Adipose tissue (tissue), 3 donors: ENCODE measurements around the gene ALAD. TPM values are rescaled to one million over a fixed set of nuclear protein-coding genes. Genes with fewer than 3 reads are reported as not detected.

Experiments used
- H3K27ac ChIP-seq: one replicate; pipeline ENCODE4 v1.5.1; 2013; ENCODE audit warnings: low read depth, low read length
- WGBS, 3 donors: extraction: QIAGEN DNeasy Blood & Tissue Kit; methylation state at CpG; one replicate each; pipeline ENCODE4 v1.1.7; 2013; 5-methylcytosine and 5-hydroxymethylcytosine counted together
- polyA plus RNA-seq, 3 donors: library from polyadenylated mRNA; stranded (reverse); fragments of 200-250 nt; gene quantifications; one replicate each; pipeline ENCODE4 v1.2.3, GENCODE V29; 2013
- donor health status: healthy with polysubstance abuse.
- donor health status: Bipolar disorder and iron deficiency.
- donor health status: healthy.

The ALAD gene
- polyA plus RNA-seq, 3 donors = 32.5 to 56.7 (median 40.1) TPM

- H3K27ac ChIP-seq = no peak overlapping the region
- WGBS, 3 donors = 53 to 95% (median 80%) methylated on average over 1 of the region's 1 CpG
Measured at GRCh38 chr9:113359385-113359784, 41.7 kb downstream of the ALAD start.

DNA sequence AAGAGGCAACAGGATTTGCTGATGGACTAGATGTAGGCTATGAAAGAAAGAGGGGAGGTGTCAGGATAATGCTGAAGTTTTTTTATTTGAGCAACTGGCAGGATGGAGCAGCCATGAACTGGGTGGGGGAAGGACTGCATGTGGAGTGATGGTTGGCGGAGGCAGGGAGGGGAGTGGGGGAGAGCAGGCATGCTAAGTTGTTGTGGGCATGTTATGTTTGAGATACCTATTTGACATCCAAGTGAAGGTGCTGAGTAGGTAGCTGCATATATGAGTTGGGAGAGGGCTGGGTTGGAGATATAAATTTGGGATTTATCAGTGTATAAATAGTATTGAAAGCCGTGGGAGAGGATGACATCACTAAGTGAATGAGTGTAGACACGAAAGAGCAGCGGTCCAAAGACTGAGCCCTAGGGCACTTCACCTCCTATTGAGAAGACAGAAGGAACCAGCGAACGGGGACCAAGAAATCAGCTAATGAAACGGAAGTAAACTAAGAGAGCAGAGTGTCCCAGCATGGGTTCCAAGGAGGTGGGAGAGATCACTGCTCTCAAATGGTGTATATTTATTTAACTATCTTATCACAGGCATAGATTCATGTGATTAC is 44.3 kb downstream of the ALAD start:
- no peak overlapping the region for H3K27ac ChIP-seq
- 72 to 78% (median 75%) methylated on average over 7 of the region's 7 CpGs for WGBS, 3 donors

DNA sequence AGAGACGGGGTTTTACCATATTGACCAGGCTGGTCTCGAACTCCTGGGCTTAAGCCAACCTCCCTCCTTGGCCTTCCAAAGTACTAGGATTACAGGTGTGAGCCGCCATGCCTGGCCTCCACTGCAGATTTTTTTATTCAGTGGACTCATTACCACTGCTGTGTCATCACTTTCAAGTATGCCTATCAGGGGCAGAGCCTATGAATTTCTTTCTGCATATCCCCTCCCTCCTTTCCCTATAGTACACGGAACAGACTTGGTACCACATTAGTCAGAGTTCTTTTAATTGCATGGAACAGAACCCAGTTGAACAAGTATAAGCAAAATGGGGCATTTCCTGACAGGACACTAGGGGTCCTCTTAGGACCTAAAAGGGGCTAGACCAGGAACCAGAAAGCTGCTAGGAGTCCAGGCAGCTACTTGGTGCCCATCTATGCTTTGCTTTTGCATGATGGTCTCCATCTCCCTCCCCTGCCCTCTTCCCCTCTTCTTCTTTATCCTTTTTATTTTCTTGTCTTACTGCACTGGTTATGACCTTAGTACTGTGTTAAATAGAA is 46.0 kb downstream of the ALAD start:
- WGBS, 3 donors = 89 to 90% (median 90%) methylated on average over 4 of the region's 4 CpGs
- no peak overlapping the region for H3K27ac ChIP-seq

DNA sequence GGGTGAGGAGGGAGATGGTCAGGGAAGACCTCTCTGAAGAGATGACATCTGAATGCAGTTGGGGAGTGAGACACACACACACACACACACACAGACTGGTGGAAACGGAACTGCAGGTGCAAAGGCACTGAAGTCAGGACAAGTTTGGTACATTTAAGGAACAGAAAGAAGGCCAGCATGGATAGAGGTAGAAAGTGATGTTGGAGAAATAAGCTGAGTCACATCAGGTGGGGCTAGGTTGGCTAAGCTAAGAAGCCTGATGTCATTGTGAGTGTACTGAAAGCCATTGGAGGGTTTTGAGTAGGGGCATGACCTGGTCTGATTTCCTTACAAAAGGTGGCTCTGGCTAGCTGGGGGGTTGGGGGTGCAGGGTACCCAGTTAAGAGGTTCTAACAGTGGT is 48.7 kb downstream of the ALAD start:
- 75 to 80% (median 80%) methylated on average over 1 of the region's 1 CpG for WGBS, 3 donors
- no peak overlapping the region for H3K27ac ChIP-seq

- H3K27ac ChIP-seq = no peak overlapping the region
- WGBS, 3 donors = 76 to 90% (median 87%) methylated on average over 6 of the region's 6 CpGs
Measured at GRCh38 chr9:113352006-113352405, 49.1 kb downstream of the ALAD start.

DNA sequence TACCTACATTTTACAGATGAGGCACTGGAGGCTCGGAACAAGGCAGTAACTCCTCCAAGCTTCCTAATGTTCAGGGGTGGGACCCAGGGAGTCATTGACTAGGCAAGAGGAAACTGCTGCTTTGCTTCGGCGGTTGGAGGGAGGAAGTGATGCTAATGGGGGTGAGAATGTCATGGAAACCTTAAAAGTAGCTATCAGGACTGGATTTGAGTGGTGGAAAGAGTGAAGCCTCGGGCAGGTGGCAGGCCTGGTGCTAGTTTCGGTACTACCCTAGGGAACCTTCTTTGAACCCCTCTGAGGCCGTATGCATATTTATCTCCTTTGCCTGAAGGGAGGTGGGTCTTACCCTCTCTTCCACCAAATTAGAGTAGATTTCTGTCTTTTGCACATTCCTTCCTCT is 50.1 kb downstream of the ALAD start:
- WGBS, 3 donors = 25 to 47% (median 35%) methylated on average over 6 of the region's 6 CpGs
- no peak overlapping the region for H3K27ac ChIP-seq

GRCh38 chr9:113350107-113350661 is 50.9 kb downstream of the ALAD start:
- H3K27ac ChIP-seq = no peak overlapping the region
- WGBS, 3 donors = 7 to 13% (median 8%) methylated on average over 14 of the region's 14 CpGs

DNA sequence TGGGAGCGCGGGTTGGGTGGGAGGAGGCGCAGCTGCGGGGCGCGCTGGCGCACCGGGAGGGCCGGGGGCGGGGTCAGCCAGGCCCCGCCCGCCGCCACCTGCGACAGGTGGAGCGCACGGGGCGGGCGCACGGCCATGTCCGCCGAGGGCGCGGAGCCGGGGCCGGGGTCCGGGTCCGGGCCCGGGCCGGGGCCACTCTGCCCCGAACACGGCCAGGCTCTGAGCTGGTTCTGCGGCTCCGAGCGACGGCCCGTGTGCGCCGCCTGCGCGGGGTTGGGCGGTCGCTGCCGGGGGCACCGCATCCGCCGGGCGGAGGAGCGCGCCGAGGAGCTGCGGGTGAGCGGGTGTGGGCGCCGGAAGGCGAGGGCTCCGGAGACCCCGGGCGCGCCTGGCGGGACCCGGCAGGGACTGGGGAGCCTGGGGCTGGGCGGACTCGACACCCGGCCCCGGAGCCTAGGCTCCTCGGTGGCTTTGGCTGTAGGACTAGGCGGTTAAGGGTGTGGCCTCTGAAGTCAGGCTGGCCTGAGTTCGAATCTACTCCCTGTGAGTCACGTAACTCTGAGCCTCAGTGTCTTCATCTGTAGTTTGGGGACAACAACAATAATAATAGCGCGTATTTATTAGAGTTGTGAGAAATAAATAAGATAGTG is 51.5 kb downstream of the ALAD start, which contains the start of gene BSPRY:
TSS of gene BSPRY (plus strand) at position 97 of the 650 bp plus-strand sequence. CDS start at position 136, 39 bp downstream.
- H3K27ac ChIP-seq = no peak within 1 kb of the TSS

DNA sequence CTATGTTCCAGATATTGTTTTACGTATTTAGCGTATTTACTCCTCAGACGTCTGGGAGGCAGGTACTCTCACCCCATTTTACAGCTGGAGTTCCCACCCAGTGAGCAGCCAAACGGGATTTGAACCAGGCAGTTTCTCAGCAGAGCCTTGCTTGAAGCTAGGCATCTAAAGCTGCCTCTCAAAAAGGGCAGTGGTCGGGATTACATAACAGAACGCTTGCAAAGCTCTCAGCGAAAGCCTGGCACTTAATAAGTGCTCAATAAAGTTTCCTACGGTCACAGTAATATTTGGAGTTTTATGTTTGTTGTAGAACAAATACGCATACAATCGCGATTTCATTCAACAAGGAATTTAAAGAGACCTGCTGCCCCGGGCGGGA is 52.0 kb downstream of the ALAD start:
- H3K27ac ChIP-seq = no peak overlapping the region
- WGBS, 3 donors = 11 to 27% (median 25%) methylated on average over 13 of the region's 13 CpGs

More for the DNA sequence above, 51.5 kb downstream of the ALAD start, which contains the start of gene BSPRY:
- 1 to 2% (median 1%) methylated on average over 46 to 71 of the region's 71 CpGs for WGBS, 3 donors

- 83 to 89% (median 87%) methylated on average over 3 of the region's 3 CpGs for WGBS, 3 donors
- H3K27ac ChIP-seq = no peak overlapping the region
Measured at GRCh38 chr9:113348437-113348836, 52.6 kb downstream of the ALAD start.

- WGBS, 3 donors = 0 to 47% (median 35%) methylated on average over 1 of the region's 1 CpG
- no peak overlapping the region for H3K27ac ChIP-seq
Measured at GRCh38 chr9:113345671-113346070, 55.4 kb downstream of the ALAD start.

DNA sequence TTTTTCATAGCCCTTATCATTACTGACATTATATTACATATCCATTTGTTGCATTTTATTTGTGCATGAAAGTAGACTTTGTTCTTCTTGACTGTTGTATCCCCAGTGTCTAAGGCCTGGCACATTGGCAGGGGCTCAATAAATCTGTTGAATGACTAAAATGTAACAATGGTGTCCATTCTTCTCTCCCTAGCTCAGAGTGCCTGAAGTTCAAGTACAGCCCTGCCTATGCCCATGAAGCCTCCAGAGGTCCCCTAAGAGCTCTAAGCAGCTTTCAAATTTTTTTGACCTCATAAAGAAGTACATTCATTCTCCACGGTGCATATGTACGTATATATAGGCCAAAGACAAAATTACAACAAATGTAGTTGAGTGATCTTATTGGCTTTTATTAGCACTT is 55.9 kb downstream of the ALAD start:
- 63 to 87% (median 71%) methylated on average over 2 of the region's 2 CpGs for WGBS, 3 donors
- H3K27ac ChIP-seq = no peak overlapping the region

- no peak overlapping the region for H3K27ac ChIP-seq
- 31 to 63% (median 48%) methylated on average over 1 of the region's 1 CpG for WGBS, 3 donors
Measured at GRCh38 chr9:113343732-113344231, 57.3 kb downstream of the ALAD start.

GRCh38 chr9:113341712-113342410 is 59.2 kb downstream of the ALAD start:
- no peak overlapping the region for H3K27ac ChIP-seq
- 68 to 77% (median 69%) methylated on average over 9 of the region's 9 CpGs for WGBS, 3 donors

- H3K27ac ChIP-seq = no peak within 1 kb of the TSS
- 0 to 1% (median 0%) methylated on average over 40 to 46 of the region's 46 CpGs for WGBS, 3 donors
Measured at GRCh38 chr9:113340011-113340699, 60.9 kb downstream of the ALAD start, which contains the start of gene WDR31. WDR31 (minus strand) TSS chr9:113340275; CDS start chr9:113332022, 8,253 bp downstream.

DNA sequence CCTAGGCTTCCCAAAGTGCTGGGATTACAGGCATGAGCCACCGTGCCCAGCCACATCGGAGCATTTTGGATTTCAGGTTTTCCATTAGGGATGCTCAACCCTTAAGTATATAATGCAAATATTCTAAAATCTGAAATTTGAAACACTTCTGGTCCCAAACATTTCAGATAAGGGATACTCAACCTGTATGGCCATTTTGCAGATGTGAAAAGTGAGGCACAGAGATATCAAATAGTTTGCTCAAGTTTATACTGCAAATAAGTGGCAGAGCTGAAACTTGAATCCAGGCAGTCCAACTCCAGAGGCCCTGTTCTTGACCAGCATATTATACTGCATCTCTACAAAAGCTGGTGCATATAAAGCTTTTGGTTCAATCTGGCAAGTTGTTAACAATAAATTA is 63.4 kb downstream of the ALAD start:
- WGBS, 3 donors = 95 to 100% (median 96%) methylated on average over 2 of the region's 2 CpGs
- no peak overlapping the region for H3K27ac ChIP-seq
